A673 (cell line): ENCODE results near the gene MAP2. TPM values are rescaled to one million over a fixed set of nuclear protein-coding genes. Genes with fewer than 3 reads are reported as not detected.

Experiments used
- BruUV-seq: library from RNA; stranded (reverse); fragments of 400-500 nt; replicated peaks from 2 replicates; lab custom pipeline; 2021; lab: Mats Ljungman, UMichigan
- CTCF ChIA-PET: fragments of 300-600 bp; sonication (Branson Sonifier 250); formaldehyde crosslinking; loops from one replicate; lab custom pipeline; 2022; ENCODE audit warnings: antibody characterized with exemption; lab: Charles Lee
- POLR2A ChIA-PET: fragments of 300-600 bp; sonication (Branson Sonifier 250); formaldehyde crosslinking; loops from one replicate; lab custom pipeline; 2022; ENCODE audit warnings: antibody characterized with exemption; ENCODE audit not compliant: low non-redundant PET; lab: Charles Lee
- DNase-seq: peaks from one replicate; pipeline ENCODE4 v3.0.0-alpha.2; 2015; ENCODE audit warnings: low spot score
- H3K27ac ChIP-seq: fragments of 200-600 bp; sonication (generic); 2 replicates; pipeline ENCODE4 v1.5.1; 2016; ENCODE audit warnings: mixed run types, low read depth, mild to moderate bottlenecking, mixed read lengths, antibody characterized with exemption, low read length; ENCODE audit not compliant: poor library complexity, severe bottlenecking
- H3K27me3 ChIP-seq: fragments of 200-600 bp; sonication (generic); replicated peaks from 2 replicates; pipeline ENCODE4 v1.6.1; 2017; ENCODE audit warnings: mixed run types, low read depth, mild to moderate bottlenecking, mixed read lengths, antibody characterized with exemption, low read length; ENCODE audit not compliant: insufficient read depth, poor library complexity
- H3K36me3 ChIP-seq: fragments of 200-600 bp; sonication (generic); 2 replicates; pipeline ENCODE4 v1.6.1; 2016; ENCODE audit warnings: mixed run types, mild to moderate bottlenecking, mixed read lengths, antibody characterized with exemption, low read length; ENCODE audit not compliant: insufficient read depth, poor library complexity, severe bottlenecking
- H3K4me1 ChIP-seq: fragments of 200-600 bp; sonication (generic); 2 replicates; pipeline ENCODE4 v1.6.1; 2017; ENCODE audit warnings: mixed run types, mild to moderate bottlenecking, mixed read lengths, antibody characterized with exemption, low read length; ENCODE audit not compliant: insufficient read depth, poor library complexity, severe bottlenecking
- H3K4me3 ChIP-seq: fragments of 200-600 bp; sonication (generic); 2 replicates; pipeline ENCODE4 v1.5.1; 2016; ENCODE audit warnings: low read depth, mixed run types, mild to moderate bottlenecking, mixed read lengths, low read length; ENCODE audit not compliant: poor library complexity, severe bottlenecking
- H3K9me3 ChIP-seq: fragments of 200-600 bp; sonication (generic); 2 replicates; pipeline ENCODE4 v1.6.1; 2016; ENCODE audit warnings: mixed run types, low read depth, mild to moderate bottlenecking, mixed read lengths, antibody characterized with exemption, low read length; ENCODE audit not compliant: poor library complexity, severe bottlenecking
- EZH2 ChIP-seq: fragments of 200-600 bp; sonication (generic); IDR thresholded peaks from 2 replicates; pipeline ENCODE4 v1.6.1; 2017; ENCODE audit warnings: borderline replicate concordance, low read depth, mild to moderate bottlenecking, mixed read lengths, antibody characterized with exemption, low read length; ENCODE audit not compliant: poor library complexity, severe bottlenecking
- intact Hi-C: fragments of 100-400 bp; cut with micrococcal nuclease; formaldehyde crosslinking; loops from one replicate; pipeline ENCODE4 v1.10.0; 2022; ENCODE audit not compliant: unreplicated experiment
- total RNA-seq: library from RNA; stranded (reverse); gene quantifications from 2 replicates; pipeline ENCODE4 v1.2.3, GENCODE V29; 2021
- TF ChIP-seq, protein P1 (sequence below): fragments of 300-800, 200-600 bp; sonication (generic); conservative IDR thresholded peaks from 2 replicates; pipeline ENCODE4 v1.5.1; 2017; ENCODE audit warnings: low read depth, mild to moderate bottlenecking, antibody characterized with exemption, low read length, moderate library complexity, mixed read lengths

MAP2 gene
- total RNA-seq, 1 experiment from 2014 or later: 1.7 TPM

DNA sequence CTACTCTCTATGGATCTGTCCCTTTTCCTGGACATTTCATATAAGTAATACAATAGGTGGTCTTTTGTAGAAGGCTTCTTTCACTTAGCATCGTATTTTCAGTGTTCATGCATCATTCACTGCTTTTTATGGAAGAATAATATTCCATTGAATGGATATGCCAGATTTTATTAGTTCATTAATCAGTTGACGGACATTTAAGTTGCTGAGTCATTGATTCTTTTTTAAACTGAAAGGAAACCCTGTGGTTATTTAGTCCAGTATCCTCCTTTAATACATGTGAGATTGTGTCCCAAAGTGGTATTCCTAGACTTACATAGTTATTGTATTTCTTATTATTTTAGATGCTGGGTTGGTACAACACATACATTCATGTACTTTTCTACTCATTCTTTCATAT is 185.7 kb downstream of the MAP2 start:
- POLR2A ChIA-PET: no interaction called here
- no peak for DNase-seq

DNA sequence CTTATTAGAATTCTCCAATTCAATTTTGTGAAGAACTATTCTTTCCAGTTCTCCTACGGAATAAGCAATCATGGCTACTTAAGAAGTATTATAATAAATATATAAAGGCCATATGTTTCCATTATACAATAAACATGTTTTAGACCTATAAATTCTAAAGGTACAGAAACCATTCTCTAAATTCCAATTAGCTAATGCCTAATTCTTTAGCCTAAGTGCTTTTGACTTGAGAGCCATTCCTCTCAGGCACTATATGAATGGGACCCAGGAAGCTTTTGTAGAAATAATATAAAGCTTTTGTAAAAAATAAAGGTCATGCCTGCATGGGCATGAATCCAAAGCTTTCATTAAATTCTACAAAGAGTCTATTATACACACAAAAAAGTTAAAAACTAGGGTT is 186.8 kb downstream of the MAP2 start:
- H3K4me1 ChIP-seq: peaks cover 16% of the 10 kb centered on the region
- H3K27ac ChIP-seq: no peak overlapping the region
- no peaks in the 10 kb centered on the region for H3K9me3 ChIP-seq
- H3K36me3 ChIP-seq: no peaks in the 10 kb centered on the region
- DNase-seq: no peak
- no peak for TF ChIP-seq EZH2
- TF ChIP-seq, protein P1, sequence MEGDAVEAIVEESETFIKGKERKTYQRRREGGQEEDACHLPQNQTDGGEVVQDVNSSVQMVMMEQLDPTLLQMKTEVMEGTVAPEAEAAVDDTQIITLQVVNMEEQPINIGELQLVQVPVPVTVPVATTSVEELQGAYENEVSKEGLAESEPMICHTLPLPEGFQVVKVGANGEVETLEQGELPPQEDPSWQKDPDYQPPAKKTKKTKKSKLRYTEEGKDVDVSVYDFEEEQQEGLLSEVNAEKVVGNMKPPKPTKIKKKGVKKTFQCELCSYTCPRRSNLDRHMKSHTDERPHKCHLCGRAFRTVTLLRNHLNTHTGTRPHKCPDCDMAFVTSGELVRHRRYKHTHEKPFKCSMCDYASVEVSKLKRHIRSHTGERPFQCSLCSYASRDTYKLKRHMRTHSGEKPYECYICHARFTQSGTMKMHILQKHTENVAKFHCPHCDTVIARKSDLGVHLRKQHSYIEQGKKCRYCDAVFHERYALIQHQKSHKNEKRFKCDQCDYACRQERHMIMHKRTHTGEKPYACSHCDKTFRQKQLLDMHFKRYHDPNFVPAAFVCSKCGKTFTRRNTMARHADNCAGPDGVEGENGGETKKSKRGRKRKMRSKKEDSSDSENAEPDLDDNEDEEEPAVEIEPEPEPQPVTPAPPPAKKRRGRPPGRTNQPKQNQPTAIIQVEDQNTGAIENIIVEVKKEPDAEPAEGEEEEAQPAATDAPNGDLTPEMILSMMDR: no peak
- H3K4me3 ChIP-seq: no peak overlapping the region
- CTCF ChIA-PET: no interaction called here
- no TSS peak for BruUV-seq
- intact Hi-C loops: no loop called here
- POLR2A ChIA-PET: no interaction called here
- no peaks in the 10 kb centered on the region for H3K27me3 ChIP-seq

More for the DNA sequence above, 185.7 kb downstream of the MAP2 start:
- BruUV-seq: no TSS peak
- intact Hi-C loops: no loop called here
- H3K27me3 ChIP-seq: no peaks in the 10 kb centered on the region
- peaks cover 10% of the 10 kb centered on the region for H3K4me1 ChIP-seq
- no peak overlapping the region for H3K4me3 ChIP-seq
- H3K9me3 ChIP-seq: no peaks in the 10 kb centered on the region
- CTCF ChIA-PET: no interaction called here
- H3K36me3 ChIP-seq: no peaks in the 10 kb centered on the region
- no peak overlapping the region for H3K27ac ChIP-seq
- no peak for TF ChIP-seq EZH2
- TF ChIP-seq, protein P1: no peak

DNA sequence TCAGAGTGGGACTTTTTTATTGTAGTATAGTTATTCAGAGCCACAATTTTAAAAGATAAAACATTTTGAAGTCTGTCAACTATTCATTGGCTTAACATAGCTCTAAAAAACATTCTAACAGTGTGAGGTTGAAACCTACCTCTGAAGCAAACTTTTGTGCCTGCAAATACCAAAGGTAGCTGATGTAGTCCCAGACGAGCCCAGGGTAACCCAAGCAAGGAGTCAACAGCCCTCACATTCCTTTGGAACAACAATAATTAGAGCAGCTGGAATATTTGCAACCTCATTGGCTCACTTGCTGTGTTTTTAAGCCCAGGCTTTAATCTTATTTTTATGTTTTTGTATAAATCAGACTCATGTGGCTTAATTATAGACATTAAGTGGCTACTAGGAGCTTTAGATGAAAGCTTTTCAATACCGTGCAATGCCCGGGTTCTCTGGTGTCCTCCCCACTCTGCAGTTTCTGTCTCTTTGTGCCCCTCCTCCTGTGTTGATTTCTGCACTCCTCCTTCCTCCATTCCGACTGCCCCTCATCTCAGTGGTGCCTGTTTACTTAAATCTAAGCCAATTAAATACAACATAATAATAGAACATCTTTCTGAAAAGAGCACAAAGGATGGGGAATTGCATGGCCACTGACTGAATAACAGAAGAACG is 189.9 kb downstream of the MAP2 start:
- BruUV-seq: no TSS peak
- TF ChIP-seq, protein P1: no peak
- no peak for TF ChIP-seq EZH2
- H3K36me3 ChIP-seq: no peaks in the 10 kb centered on the region
- ChIA-PET POLR2A (no interaction called here), CTCF (no interaction called here)
- H3K27me3 ChIP-seq: no peaks in the 10 kb centered on the region
- intact Hi-C loops: no loop called here
- H3K4me3 ChIP-seq: no peak overlapping the region
- H3K27ac ChIP-seq: no peak overlapping the region
- DNase-seq: peak; percentile 16
- peaks cover 16% of the 10 kb centered on the region for H3K4me1 ChIP-seq
- H3K9me3 ChIP-seq: no peaks in the 10 kb centered on the region
